KOPT-K1 (cell line): ENCODE measurements around the gene FAM184A.
"Not testable (repeated sequence)": the region's sequence is repeated elsewhere in the genome, so short reads cannot be mapped to it uniquely, and the experiment has no call there.

Source experiments
- H3K27ac ChIP-seq: fragments of 200-600 bp; sonication (generic); 2 replicates; pipeline ENCODE4 v1.5.1; 2016; ENCODE audit warnings: antibody characterized with exemption, mild to moderate bottlenecking, low read depth, low read length; ENCODE audit not compliant: poor library complexity, severe bottlenecking
- H3K36me3 ChIP-seq: fragments of 200-600 bp; sonication (generic); 2 replicates; pipeline ENCODE4 v1.5.1; 2017; ENCODE audit warnings: antibody characterized with exemption, mild to moderate bottlenecking, low read length, moderate library complexity; ENCODE audit not compliant: insufficient read depth
- H3K9me3 ChIP-seq: fragments of 200-600 bp; sonication (generic); 2 replicates; pipeline ENCODE4 v1.5.1; 2017; ENCODE audit warnings: antibody characterized with exemption, low read length, mild to moderate bottlenecking; ENCODE audit not compliant: insufficient read depth, poor library complexity, severe bottlenecking

The FAM184A gene

GRCh38 chr6:119078376-119079282, at the start of gene FAM184A:
Gene FAM184A (minus strand): TSS chr6:119078664. CDS start chr6:119078299, 365 bp downstream.
- Histone ChIP-seq H3K27ac (peak within 1 kb of the TSS; percentile 42), H3K9me3 (peaks cover 21% of the 10 kb centered on the region), H3K36me3 (no peaks in the 10 kb centered on the region)

- Histone ChIP-seq H3K36me3 (no peaks in the 10 kb centered on the region), H3K9me3 (no peaks in the 10 kb centered on the region), H3K27ac (no peak overlapping the region)
Measured at GRCh38 chr6:119127627-119128026, 49.2 kb upstream of the FAM184A start.

GRCh38 chr6:119126826-119127225, 48.4 kb upstream of the FAM184A start:
- H3K27ac ChIP-seq: no peak overlapping the region
- H3K36me3 ChIP-seq: no peaks in the 10 kb centered on the region
- no peaks in the 10 kb centered on the region for H3K9me3 ChIP-seq

- H3K9me3 ChIP-seq: no peaks in the 10 kb centered on the region
- H3K36me3 ChIP-seq: no peaks in the 10 kb centered on the region
- no peak overlapping the region for H3K27ac ChIP-seq
Measured at GRCh38 chr6:119126140-119126539, 47.7 kb upstream of the FAM184A start.

- Histone ChIP-seq H3K36me3 (no peaks in the 10 kb centered on the region), H3K9me3 (no peaks in the 10 kb centered on the region), H3K27ac (no peak overlapping the region)
Measured at GRCh38 chr6:119125576-119125975, 47.1 kb upstream of the FAM184A start.

- Histone ChIP-seq H3K36me3 (no peaks in the 10 kb centered on the region), H3K27ac (no peak overlapping the region), H3K9me3 (no peaks in the 10 kb centered on the region)
Measured at GRCh38 chr6:119124079-119124824, 45.8 kb upstream of the FAM184A start.

- Histone ChIP-seq H3K9me3 (no peaks in the 10 kb centered on the region), H3K36me3 (no peaks in the 10 kb centered on the region), H3K27ac (no peak overlapping the region)
Measured at GRCh38 chr6:119122336-119122735, 43.9 kb upstream of the FAM184A start.

- Histone ChIP-seq H3K27ac (no peak overlapping the region), H3K36me3 (no peaks in the 10 kb centered on the region), H3K9me3 (no peaks in the 10 kb centered on the region)
Measured at GRCh38 chr6:119121367-119121766, 42.9 kb upstream of the FAM184A start.

GRCh38 chr6:119119989-119120388, 41.5 kb upstream of the FAM184A start:
- no peak overlapping the region for H3K27ac ChIP-seq
- no peaks in the 10 kb centered on the region for H3K9me3 ChIP-seq
- no peaks in the 10 kb centered on the region for H3K36me3 ChIP-seq

GRCh38 chr6:119119062-119119461, 40.6 kb upstream of the FAM184A start:
- H3K27ac ChIP-seq, H3K9me3 ChIP-seq, H3K36me3 ChIP-seq: not testable (repeated sequence)

GRCh38 chr6:119116712-119117281, 38.3 kb upstream of the FAM184A start:
- Histone ChIP-seq H3K27ac (no peak overlapping the region), H3K9me3 (no peaks in the 10 kb centered on the region), H3K36me3 (no peaks in the 10 kb centered on the region)

- H3K36me3 ChIP-seq: no peaks in the 10 kb centered on the region
- no peak overlapping the region for H3K27ac ChIP-seq
Measured at GRCh38 chr6:119113961-119114360, 35.5 kb upstream of the FAM184A start.

GRCh38 chr6:119112812-119113530, 34.5 kb upstream of the FAM184A start:
- Histone ChIP-seq H3K27ac (no peak overlapping the region), H3K9me3 (no peaks in the 10 kb centered on the region), H3K36me3 (no peaks in the 10 kb centered on the region)

More at GRCh38 chr6:119113961-119114360, 35.5 kb upstream of the FAM184A start:
- no peaks in the 10 kb centered on the region for H3K9me3 ChIP-seq

- Histone ChIP-seq H3K9me3 (no peaks in the 10 kb centered on the region), H3K36me3 (no peaks in the 10 kb centered on the region)
Measured at GRCh38 chr6:119110601-119111548, 32.4 kb upstream of the FAM184A start.

More at GRCh38 chr6:119110601-119111548, 32.4 kb upstream of the FAM184A start:
- no peak overlapping the region for H3K27ac ChIP-seq
